NCI-H748 (cell line): ENCODE measurements around the gene FAM236B.
"Not testable (repeated sequence)": the region's sequence is repeated elsewhere in the genome, so short reads cannot be mapped to it uniquely, and the experiment has no call there.

Source experiments
- DNase-seq: peaks from one replicate; lab custom pipeline; 2025; ENCODE audit not compliant: unreplicated experiment; lab: John Stamatoyannopoulos, UW

Gene FAM236B

DNA sequence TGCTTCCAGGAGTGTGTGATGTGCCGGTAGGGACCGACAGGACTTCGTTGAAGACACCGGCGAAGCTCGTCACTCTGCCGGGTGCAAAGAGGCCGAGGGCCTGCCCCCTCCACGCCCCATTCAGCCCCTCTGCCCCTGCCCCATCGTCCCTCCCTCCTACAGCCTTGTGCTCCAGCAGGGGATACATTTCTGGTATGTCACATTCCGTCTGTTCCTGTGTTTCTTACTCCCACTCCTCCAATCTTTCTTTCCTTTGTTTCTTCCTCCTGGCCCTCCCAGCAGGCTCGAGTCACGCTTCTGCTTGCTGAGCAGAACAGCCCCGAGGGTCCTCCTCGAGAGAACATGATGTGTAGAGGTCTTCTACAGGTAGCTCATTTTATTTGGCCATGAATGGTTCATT is at the start of gene FAM236B:
TSS of gene FAM236B (minus strand) at position 101 of the 400 bp plus-strand sequence. CDS start at position 1, 100 bp downstream.
- not testable (repeated sequence) for DNase-seq

GRCh38 chrX:72830701-72831100 is 48.2 kb upstream of the FAM236B start:
- DNase-seq: not testable (repeated sequence)

- not testable (repeated sequence) for DNase-seq
Observed at GRCh38 chrX:72808110-72808509, 25.6 kb upstream of the FAM236B start, which contains the start of gene FAM236D. Gene FAM236D, minus strand, starts transcription at chrX:72808210. Its CDS starts 100 bp downstream, at chrX:72808110.

- not testable (repeated sequence) for DNase-seq
Observed at GRCh38 chrX:72790390-72790789, 7.9 kb upstream of the FAM236B start.

DNA sequence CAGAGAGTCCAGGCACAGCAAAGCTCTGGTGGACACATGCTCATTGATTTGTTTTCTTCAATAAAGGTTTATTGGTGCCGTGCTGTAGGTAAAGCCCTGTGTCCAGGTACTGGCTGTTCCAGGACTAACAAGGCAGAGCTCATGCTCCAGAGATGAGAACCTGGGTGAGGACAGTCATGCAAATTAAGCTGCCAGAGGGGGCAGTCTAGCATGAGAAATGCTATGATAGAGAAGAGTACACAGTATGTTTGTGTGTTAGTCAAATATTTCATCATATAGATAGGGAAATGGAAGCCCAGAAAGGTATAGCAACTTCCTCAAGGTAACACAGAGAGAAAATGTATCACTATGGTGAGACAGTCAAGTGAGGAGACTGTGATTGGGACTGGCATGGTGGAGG is 5.7 kb upstream of the FAM236B start:
- DNase-seq: not testable (repeated sequence)

- DNase-seq: not testable (repeated sequence)
Observed at GRCh38 chrX:72783964-72784363, 1.5 kb upstream of the FAM236B start.

DNA sequence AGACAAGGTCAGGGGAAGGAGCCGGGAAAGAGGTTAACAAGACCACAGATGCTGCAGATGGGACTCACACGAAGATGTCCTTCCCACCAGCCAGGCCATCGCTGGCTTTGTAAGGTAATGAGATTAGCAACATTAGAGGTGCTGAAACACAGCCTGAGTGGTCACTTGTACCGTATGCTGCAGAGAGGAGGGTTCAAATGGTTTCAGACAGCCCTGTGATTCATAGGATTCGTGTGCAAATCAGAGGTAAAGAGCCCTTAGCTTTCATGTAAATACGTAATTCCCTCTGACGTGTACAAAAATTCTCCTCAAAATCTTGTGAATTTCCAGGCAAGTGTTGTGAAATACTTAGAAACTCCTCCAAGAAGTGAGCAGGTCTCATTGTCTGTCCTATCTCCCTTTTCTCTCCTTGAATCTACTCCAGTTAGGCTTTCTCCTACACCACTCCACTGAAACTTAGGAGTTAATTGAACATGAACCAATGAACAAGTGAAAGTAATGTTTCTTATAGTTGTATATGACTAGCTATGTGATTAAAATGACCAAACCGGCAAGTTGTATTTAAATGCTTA is 991 bp upstream of the FAM236B start:
- DNase-seq: not testable (repeated sequence)

GRCh38 chrX:72778146-72778545 is 4.3 kb downstream of the FAM236B start:
- DNase-seq: not testable (repeated sequence)

GRCh38 chrX:72777467-72777790 is 5.0 kb downstream of the FAM236B start:
- DNase-seq: not testable (repeated sequence)

DNA sequence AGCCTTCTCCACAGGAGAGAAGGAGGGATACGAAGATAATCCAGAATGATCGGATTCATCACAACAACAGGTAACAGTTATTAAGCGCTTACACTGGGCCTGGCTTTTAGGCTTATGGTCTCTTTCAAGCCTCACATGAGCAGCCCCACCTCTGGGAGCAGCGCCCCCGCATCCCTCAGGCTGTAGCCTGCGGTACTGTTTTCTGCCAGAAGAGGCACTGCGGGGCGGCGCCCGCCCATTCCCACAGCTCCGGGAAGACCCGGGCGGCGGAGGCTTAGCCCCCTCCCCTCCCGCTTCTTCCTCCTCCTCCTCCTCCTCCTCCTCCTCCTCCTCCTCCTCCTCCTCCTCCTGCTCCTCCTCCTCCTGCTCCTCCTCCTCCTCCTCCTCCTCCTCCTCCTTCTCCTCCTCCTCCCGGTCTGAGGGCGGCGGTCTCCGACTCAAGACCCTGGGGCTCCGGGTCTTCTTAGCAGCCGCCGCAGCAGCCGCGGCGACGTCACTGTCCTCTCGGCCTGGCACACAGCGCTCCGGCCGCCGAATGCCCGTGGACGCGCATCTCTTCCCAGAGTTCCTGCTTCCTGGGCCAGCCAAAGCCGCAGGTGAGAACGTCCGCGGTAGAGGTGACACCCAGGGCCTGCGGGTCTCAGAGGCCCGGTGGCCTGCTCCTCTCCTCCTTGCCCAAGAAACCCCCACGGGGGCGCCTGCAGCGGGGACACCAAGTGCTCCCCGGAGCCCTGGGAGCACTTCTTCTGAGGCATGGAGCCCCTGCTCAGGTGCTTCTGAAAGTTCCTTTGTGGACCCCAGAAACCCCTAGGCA is 5.6 kb downstream of the FAM236B start, which contains the start of gene DMRTC1B:
TSS of gene DMRTC1B (plus strand) at position 238 of the 814 bp plus-strand sequence. CDS start 68,246 bp downstream, outside the sequence.
- not testable (repeated sequence) for DNase-seq

DNA sequence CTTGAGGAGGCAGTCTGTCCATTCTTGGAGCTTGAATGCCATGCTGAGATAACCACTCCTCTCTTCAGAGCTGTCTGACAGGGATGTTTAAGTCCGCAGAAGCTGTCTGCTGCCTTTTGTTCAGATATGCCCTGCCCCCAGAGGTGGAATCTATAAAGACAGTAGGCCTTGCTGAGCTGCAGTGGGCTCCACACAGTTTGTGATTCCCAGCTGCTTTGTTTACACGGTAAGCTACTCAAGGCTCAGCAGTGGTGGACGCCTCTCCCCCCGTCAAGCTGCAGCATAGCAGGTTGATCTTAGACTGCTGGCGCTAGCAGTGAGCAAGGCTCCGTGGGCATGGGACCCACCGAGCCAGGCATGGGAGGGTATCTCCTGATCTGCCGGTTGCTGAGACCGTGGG is 22.0 kb downstream of the FAM236B start:
- DNase-seq: not testable (repeated sequence)

DNA sequence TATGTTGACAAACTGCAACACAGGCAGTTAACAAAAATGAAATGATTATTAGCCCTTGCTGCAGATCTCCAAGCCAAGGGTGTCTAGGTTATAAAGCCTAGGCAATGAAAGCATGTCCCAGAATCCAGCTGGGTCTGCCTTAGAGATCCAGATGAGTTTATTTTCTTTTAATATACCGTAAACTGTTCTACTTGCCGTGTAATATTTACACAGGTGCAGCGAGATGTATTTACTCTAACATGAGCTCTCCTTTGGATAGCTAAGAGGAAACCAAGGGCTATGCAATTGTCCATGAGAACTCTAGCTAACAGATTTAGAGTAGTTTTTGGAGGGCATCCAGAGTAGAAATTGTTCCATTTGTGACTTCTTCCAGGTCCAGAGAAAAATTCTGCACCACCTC is 33.9 kb downstream of the FAM236B start:
- not testable (repeated sequence) for DNase-seq

- DNase-seq: not testable (repeated sequence)
Observed at GRCh38 chrX:72745546-72745945, 36.9 kb downstream of the FAM236B start.

DNA sequence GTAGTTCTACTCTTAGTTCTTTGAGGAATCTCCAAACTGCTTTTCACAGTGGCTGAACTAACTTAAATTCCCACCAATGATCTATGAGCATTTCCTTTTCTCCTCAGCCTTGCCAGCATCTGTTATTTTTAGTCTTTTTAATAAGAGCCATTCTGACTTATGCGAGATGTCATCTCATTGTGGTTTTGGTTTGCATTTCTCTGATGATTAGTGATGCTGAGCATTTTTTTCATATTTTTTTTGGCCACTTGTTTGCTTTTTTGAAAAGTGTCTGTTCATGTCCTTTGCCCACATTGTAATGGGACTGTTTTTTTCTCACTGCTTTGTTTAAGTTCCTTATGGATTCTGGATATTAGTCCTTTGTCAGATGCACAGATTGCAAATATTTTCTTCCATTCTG is 46.9 kb downstream of the FAM236B start:
- DNase-seq: no peak

DNA sequence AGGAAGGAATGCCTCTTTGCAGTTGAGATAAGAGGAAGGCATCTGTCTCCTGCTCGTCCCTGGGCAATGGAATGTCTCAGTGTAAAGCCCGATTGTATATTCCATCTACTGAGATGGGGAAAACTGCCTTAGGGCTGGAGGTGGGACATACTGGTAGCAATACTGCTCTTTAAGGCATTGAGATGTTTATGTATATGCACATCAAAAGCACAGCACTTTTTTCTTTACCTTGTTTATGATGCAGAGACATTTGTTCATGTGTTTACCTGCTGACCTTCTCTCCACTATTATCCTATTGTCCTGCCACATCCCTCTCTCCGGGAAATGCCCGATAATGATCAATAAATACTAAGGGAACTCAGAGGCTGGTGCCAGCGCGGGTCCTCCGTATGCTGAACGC is 48.8 kb downstream of the FAM236B start:
- DNase-seq: not testable (repeated sequence)
